HepG2 (cell line): ENCODE measurements around the gene IGSF8. TPM values are rescaled to one million over a fixed set of nuclear protein-coding genes. Genes with fewer than 3 reads are reported as not detected.

Source experiments
- GFI1 ChIP-seq: sonication (generic); formaldehyde crosslinking; IDR thresholded peaks from 2 replicates; pipeline ENCODE4 v1.5.0; 2020; ENCODE audit warnings: missing genetic modification reagents, mild to moderate bottlenecking, borderline replicate concordance
- GTF3A ChIP-seq: sonication (generic); formaldehyde crosslinking; conservative IDR thresholded peaks from 2 replicates; pipeline ENCODE4 v1.4.0; 2020; ENCODE audit warnings: mild to moderate bottlenecking, missing genetic modification reagents
- HMG20A ChIP-seq: IDR thresholded peaks from 2 replicates; pipeline ENCODE4 v1.6.1; 2016; ENCODE audit warnings: borderline replicate concordance
- IRF9 ChIP-seq: sonication (generic); formaldehyde crosslinking; IDR thresholded peaks from 2 replicates; pipeline ENCODE4 v1.8.0; 2022; ENCODE audit warnings: missing genetic modification reagents, mild to moderate bottlenecking, borderline replicate concordance
- JDP2 ChIP-seq: sonication (generic); formaldehyde crosslinking; IDR thresholded peaks from 2 replicates; pipeline ENCODE4 v1.8.1; 2022; ENCODE audit warnings: missing genetic modification reagents, borderline replicate concordance
- KDM1A ChIP-seq: IDR thresholded peaks from 2 replicates; pipeline ENCODE4 v1.6.1; 2016; ENCODE audit warnings: missing compliant biosample characterization
- KDM6A ChIP-seq: IDR thresholded peaks from 2 replicates; pipeline ENCODE4 v1.6.1; 2016; ENCODE audit warnings: low read depth
- MAFK ChIP-seq, 2 experiments: IDR thresholded peaks in 1 of 2; conservative IDR thresholded peaks in 1 of 2; 2 replicates each; pipeline ENCODE4 v1.6.1; 2011; ENCODE audit warnings: improper control_type of control experiment in 2 of 2, low read length in 2 of 2
- MATR3 ChIP-seq: sonication (generic); formaldehyde crosslinking; IDR thresholded peaks from 2 replicates; pipeline ENCODE4 v1.4.0; 2020; ENCODE audit warnings: missing genetic modification reagents
- MXD3 ChIP-seq: IDR thresholded peaks from 2 replicates; pipeline ENCODE4 v1.6.1; 2016; ENCODE audit warnings: mild to moderate bottlenecking, missing biosample characterization, missing genetic modification reagents
- MZF1 ChIP-seq: sonication (generic); formaldehyde crosslinking; IDR thresholded peaks from 2 replicates; pipeline ENCODE4 v1.8.1; 2023; ENCODE audit warnings: mild to moderate bottlenecking, missing genetic modification reagents, borderline replicate concordance
- NCOA2 ChIP-seq: sonication (generic); formaldehyde crosslinking; IDR thresholded peaks from 2 replicates; pipeline ENCODE4 v1.8.0; 2022; ENCODE audit warnings: inconsistent platforms
- NFE2L2 ChIP-seq: fragments of 150-350 bp; IDR thresholded peaks from 2 replicates; pipeline ENCODE4 v1.6.1; 2014; ENCODE audit warnings: low read length
- PAX8 ChIP-seq: sonication (generic); formaldehyde crosslinking; IDR thresholded peaks from 2 replicates; pipeline ENCODE4 v1.8.0; 2022; ENCODE audit warnings: mild to moderate bottlenecking, missing genetic modification reagents, borderline replicate concordance
- PHF20 ChIP-seq: sonication (generic); formaldehyde crosslinking; IDR thresholded peaks from 2 replicates; pipeline ENCODE4 v1.5.0; 2020; ENCODE audit warnings: mild to moderate bottlenecking, missing genetic modification reagents
- POGZ ChIP-seq: sonication (generic); formaldehyde crosslinking; IDR thresholded peaks from 2 replicates; pipeline ENCODE4 v1.4.0; 2020; ENCODE audit warnings: mild to moderate bottlenecking, missing genetic modification reagents
- POLR2A ChIP-seq, 2 experiments: IDR thresholded peaks; 2 replicates each; pipeline ENCODE4 v1.6.1; 2011; ENCODE audit warnings: low read depth in 2 of 2, low read length in 2 of 2, mild to moderate bottlenecking in 1 of 2, moderate library complexity in 1 of 2; ENCODE audit not compliant: insufficient read depth in 1 of 2
- PRDM15 ChIP-seq: sonication (generic); formaldehyde crosslinking; IDR thresholded peaks from 2 replicates; pipeline ENCODE4 v1.4.0; 2020; ENCODE audit warnings: missing genetic modification reagents
- ZNF10 ChIP-seq: sonication (generic); formaldehyde crosslinking; IDR thresholded peaks from 2 replicates; pipeline ENCODE4 v1.4.0; 2020; ENCODE audit warnings: mild to moderate bottlenecking, low read depth, missing genetic modification reagents, borderline replicate concordance
- ZNF12 ChIP-seq: sonication (generic); formaldehyde crosslinking; IDR thresholded peaks from 2 replicates; pipeline ENCODE4 v1.5.0; 2020; ENCODE audit warnings: missing genetic modification reagents
- ZNF235 ChIP-seq: sonication (generic); formaldehyde crosslinking; IDR thresholded peaks from 2 replicates; pipeline ENCODE4 v1.8.1; 2023; ENCODE audit warnings: mild to moderate bottlenecking, missing genetic modification reagents, borderline replicate concordance
- ZNF512 ChIP-seq: sonication (generic); formaldehyde crosslinking; IDR thresholded peaks from 2 replicates; pipeline ENCODE4 v1.4.0; 2020; ENCODE audit warnings: mild to moderate bottlenecking, missing genetic modification reagents
- ZNF605 ChIP-seq: sonication (generic); formaldehyde crosslinking; IDR thresholded peaks from 2 replicates; pipeline ENCODE4 v1.8.0; 2022; ENCODE audit warnings: mild to moderate bottlenecking, missing genetic modification reagents
- ZNF607 ChIP-seq: sonication (generic); formaldehyde crosslinking; IDR thresholded peaks from 2 replicates; pipeline ENCODE4 v1.5.1; 2020; ENCODE audit warnings: missing genetic modification reagents, mild to moderate bottlenecking, borderline replicate concordance
- ZNF773 ChIP-seq: sonication (generic); formaldehyde crosslinking; IDR thresholded peaks from 2 replicates; pipeline ENCODE4 v1.4.0; 2020; ENCODE audit warnings: missing genetic modification reagents, borderline replicate concordance
- ZNF883 ChIP-seq: sonication (generic); formaldehyde crosslinking; IDR thresholded peaks from 2 replicates; pipeline ENCODE4 v1.5.1; 2020; ENCODE audit warnings: mild to moderate bottlenecking, missing genetic modification reagents; ENCODE audit errors: not compliant biosample characterization
- polyA plus RNA-seq, 8 experiments: library from polyadenylated mRNA; depleted of rRNA in 3 of 8; stranded (reverse) in 7 of 8; unstranded in 1 of 8; fragments of >200 nt; fragmentation: Illumina TruSeq in 4 of 8; extraction: Trizol in 4 of 8; gene quantifications; 2 replicates each; pipeline versions ENCODE4 v1.2.1 to v1.2.3, GENCODE V29; 2011 to 2016; ENCODE audit warnings: low read depth in 4 of 8, missing spikeins in 1 of 8, mixed read lengths in 1 of 8; ENCODE audit not compliant: insufficient read depth in 1 of 8
- total RNA-seq, 5 experiments: library from RNA; depleted of rRNA; stranded (reverse); fragments of >200 nt; fragmentation: Illumina TruSeq; extraction: Trizol; gene quantifications; 2 replicates each; pipeline ENCODE4 v1.2.3, GENCODE V29; 2016; ENCODE audit warnings: low read depth in 1 of 5
- TF ChIP-seq, protein P1 (sequence below): sonication (generic); formaldehyde crosslinking; IDR thresholded peaks from 2 replicates; pipeline ENCODE4 v1.4.0; 2020; ENCODE audit warnings: mild to moderate bottlenecking, missing genetic modification reagents

Gene IGSF8
- total and polyA plus RNA-seq, 2 of the 13 experiments (the other 11 are each of a cell fraction or from before 2014, with no cell fraction given), result 24.0 to 41.0 TPM

GRCh38 chr1:160045653-160046052, 52.8 kb downstream of the IGSF8 start (continued):
- TF ChIP-seq, protein P1, sequence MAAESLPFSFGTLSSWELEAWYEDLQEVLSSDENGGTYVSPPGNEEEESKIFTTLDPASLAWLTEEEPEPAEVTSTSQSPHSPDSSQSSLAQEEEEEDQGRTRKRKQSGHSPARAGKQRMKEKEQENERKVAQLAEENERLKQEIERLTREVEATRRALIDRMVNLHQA (CRISPR knock-in tag), result no peak
- TF ChIP-seq MZF1 (CRISPR knock-in tag) (no peak), NCOA2 (CRISPR knock-in tag) (peak; percentile 54; the same call in 1 of the 2 replicates), ZNF10 (CRISPR knock-in tag) (no peak), KDM6A (CRISPR knock-in tag) (no peak), POLR2A (IDR thresholded peaks at IDR 0.05; ENCODE audit: insufficient read depth in 1 of 2, low read depth in 2 of 2, low read length in 2 of 2) (no peak), POGZ (no peak), GTF3A (no peak), ZNF883 (CRISPR knock-in tag) (no peak), PRDM15 (no peak), MATR3 (CRISPR knock-in tag) (no peak), MXD3 (CRISPR knock-in tag) (no peak), IRF9 (no peak), KDM1A (CRISPR knock-in tag) (no peak), ZNF235 (CRISPR knock-in tag) (no peak), MAFK (conservative IDR thresholded peaks at IDR 0.05 in 1 of 2, IDR thresholded peaks at IDR 0.05 in 1 of 2; ENCODE audit: low read length in 2 of 2) (no peak), PAX8 (CRISPR knock-in tag) (no peak), JDP2 (no peak), GFI1 (CRISPR knock-in tag) (peak; percentile 37; the same call in 1 of the 2 replicates), ZNF607 (CRISPR knock-in tag) (no peak), ZNF12 (no peak), PHF20 (CRISPR knock-in tag) (no peak), ZNF512 (no peak), ZNF605 (CRISPR knock-in tag) (no peak), HMG20A (CRISPR knock-in tag) (peak; percentile 51; the same call in 1 of the 2 replicates), ZNF773 (CRISPR knock-in tag) (no peak), NFE2L2 (no peak)
